Activated gamma-delta T cell treated with Interleukin-2 at 50 U/mL for 16 hours (primary cell): Measurements from ENCODE around the gene ZNF407.

Source experiments
- DNase-seq: peaks from one replicate; pipeline ENCODE4 v3.0.0-alpha.2; 2020

The ZNF407 gene

GRCh38 chr18:74682141-74682990 is 84.7 kb downstream of the ZNF407 start:
- DNase-seq: no peak

DNA sequence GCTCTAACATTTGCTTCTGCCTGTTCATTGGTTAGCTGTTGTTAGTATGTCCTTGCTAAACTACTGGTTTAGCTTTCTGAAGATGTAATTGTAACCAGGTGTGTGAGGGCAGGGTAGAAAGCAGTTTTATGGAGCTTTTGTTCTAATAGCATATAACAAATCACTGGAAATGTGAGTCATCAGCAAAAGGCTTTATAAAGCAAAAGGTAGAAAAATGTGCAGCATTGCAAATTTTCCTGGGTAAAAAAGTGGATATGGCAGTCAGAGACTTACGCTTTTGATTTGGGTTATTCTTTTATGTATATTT is 85.3 kb downstream of the ZNF407 start:
- no peak for DNase-seq

DNA sequence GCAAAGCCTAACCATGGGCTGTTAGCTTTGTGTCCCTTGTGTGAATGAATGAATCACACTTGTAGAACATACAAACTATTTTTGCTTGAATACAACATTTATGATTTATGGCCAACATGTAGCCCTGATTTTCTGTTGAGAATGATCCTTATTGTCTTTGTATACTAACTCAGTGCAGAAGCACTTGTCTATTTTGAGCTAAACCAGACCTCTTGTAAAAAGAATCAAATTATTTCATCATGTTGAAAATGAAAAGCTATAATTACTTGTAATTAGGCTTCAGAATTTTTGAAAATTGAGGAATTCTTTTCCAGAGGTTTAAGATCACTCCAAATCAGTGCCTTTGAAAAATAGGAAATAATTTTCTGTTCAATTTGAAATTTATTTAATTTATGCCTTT is 85.9 kb downstream of the ZNF407 start:
- DNase-seq: no peak

GRCh38 chr18:74689251-74689650 is 91.6 kb downstream of the ZNF407 start:
- DNase-seq: no peak

DNA sequence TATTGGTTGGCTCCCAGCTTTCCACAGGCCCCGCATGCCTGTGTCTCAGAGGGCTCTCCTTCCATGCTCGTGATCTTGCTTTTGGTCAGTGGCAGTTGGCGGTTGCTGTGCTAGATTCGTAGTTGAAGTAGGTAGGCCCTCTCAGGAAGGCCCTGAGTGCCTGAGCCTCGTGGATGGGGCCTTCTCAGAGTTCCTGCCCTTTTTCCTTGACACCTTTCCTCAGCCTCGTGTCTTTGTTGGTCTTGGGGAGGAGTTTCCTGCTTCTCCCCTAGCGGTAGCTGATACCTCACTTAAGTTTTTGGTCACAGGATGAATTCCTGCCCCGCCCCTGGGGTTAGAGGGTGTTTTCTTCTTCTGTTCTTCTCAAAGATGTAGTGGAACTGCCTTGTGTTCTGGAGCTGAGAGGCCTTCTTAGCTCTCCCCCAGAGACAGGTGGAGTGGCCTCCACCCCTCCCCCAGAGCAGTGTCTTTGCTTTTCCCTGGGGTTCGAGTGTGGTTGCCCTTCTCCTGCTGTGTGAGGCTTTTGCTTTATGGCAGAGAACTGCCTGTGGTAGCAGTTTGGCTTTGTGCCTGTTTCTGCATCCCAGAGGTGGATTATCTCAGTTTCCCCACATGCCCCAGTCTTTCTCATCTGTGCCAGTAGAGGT is 94.8 kb downstream of the ZNF407 start:
- DNase-seq: no peak

- no peak for DNase-seq
Measured at GRCh38 chr18:74694436-74694835, 96.8 kb downstream of the ZNF407 start.

- DNase-seq: no peak
Measured at GRCh38 chr18:74695170-74695569, 97.5 kb downstream of the ZNF407 start.

DNA sequence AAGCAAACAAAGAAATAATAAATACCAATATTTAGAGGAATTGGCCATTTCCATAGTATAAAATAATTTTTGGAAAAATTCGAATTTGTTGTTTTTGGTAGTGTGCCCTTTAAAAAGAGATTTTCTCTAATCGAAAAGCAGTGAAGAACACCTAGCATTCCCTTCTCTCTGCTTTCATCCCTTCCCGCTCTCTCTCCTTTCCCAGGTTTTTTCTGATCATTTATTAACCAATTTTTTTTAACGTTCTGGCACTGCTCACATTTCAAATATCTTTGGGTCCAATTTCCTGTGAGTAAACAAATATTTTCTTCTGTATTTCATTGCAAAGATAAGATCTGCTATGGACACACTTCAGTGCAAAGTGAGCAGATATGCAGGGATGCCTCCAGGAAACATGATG is 101.2 kb downstream of the ZNF407 start:
- no peak for DNase-seq

DNA sequence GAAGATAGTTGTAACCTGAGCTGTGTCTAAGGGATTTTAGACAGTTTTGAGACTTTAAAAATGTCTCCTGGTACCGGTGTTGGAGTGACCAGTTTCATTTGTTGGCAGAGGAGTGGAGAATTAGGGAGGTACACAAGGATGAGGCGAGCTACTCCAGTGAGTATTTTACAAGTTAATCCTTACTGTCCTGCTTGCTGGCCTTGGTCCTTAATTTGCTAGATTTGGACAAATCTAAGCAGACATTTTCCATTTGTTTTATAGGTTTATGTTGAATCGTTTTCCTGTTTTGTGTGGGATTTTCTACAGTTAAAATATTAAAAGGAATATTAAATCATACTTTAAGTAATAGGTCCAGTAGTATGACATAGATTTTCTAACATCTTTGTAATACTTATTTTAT is 101.8 kb downstream of the ZNF407 start:
- DNase-seq: no peak

DNA sequence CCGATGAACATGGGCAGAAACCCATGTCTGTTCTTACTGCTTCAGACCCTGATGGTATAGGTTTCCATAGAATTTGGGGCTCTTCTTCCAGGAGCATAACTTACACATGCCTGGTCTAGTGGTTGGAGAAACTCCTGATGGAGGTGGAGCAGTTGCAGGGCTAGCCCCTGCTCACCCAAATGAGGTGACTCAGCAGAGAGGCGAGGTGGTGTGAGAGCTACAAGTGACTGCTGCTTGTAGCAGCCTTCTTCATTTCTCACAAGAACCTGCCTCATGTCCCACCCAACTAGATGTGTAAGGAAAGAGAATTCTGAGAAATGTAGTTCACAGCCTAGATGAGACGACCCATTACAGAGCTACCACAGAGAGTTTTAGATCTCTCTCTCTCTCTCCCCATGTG is 105.3 kb downstream of the ZNF407 start:
- no peak for DNase-seq

GRCh38 chr18:74708169-74708568 is 110.5 kb downstream of the ZNF407 start:
- DNase-seq: no peak

GRCh38 chr18:74709452-74709851 is 111.8 kb downstream of the ZNF407 start:
- DNase-seq: no peak

GRCh38 chr18:74714120-74714519 is 116.5 kb downstream of the ZNF407 start:
- DNase-seq: no peak

DNA sequence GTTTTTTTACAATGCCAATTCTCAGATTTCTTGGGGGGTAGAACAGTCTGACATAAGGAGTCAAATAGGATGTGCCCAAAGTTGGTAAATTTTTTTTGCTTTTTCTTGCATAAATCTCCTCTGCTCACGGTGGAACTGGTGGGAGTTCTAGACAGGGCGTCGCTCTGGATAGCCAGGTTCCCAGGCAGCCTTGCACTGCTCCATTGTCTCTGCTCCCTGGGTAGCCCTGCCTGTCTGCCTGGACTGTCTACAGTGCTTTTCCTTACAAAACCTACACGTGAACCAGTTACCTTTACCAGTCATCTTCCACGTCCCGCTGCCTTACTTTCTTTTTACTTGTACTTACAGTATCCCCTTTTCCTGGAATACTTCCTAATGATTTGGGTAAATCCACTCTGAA is 117.1 kb downstream of the ZNF407 start:
- no peak for DNase-seq

DNA sequence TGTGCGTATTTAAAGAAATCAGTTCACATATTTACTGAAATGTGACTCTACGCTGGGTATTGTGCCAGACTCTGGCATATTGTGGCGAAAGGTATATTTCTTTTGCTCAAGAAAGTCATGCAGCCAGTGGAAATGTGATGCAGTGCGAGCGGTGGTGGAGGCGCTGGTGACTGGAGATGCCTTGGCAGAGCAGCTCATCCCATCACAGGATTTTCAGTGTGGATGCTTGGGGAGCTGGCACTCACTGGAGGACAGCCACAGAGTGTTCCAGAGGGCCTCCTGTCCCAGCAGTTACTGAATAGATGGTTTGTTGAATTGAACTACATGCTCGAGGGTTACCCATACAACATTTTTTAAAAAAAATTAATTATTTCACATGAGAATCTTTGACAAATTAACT is 117.6 kb downstream of the ZNF407 start:
- DNase-seq: no peak

- DNase-seq: no peak
Measured at GRCh38 chr18:74715865-74716712, 118.4 kb downstream of the ZNF407 start.

- no peak for DNase-seq
Measured at GRCh38 chr18:74718312-74718711, 120.6 kb downstream of the ZNF407 start.

DNA sequence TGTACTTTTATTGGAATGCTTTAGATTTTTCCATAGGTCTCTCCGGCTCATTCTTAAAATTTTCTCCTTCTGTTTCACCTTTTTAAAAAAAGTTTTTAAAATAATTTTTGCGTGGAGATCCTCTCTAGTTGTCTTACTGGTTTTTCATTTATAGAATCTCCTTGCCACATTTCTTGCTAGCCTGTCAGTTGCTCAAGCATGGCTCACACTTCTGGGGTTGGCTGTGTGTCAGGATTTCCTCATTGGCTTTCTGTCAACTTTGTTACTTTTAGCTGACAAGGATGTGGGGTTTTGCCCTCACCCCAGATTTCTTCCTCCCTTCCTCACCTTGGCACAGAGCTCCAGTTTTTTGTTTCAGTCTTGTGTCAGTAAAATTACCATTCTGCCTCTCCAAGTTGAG is 124.6 kb downstream of the ZNF407 start:
- DNase-seq: no peak

DNA sequence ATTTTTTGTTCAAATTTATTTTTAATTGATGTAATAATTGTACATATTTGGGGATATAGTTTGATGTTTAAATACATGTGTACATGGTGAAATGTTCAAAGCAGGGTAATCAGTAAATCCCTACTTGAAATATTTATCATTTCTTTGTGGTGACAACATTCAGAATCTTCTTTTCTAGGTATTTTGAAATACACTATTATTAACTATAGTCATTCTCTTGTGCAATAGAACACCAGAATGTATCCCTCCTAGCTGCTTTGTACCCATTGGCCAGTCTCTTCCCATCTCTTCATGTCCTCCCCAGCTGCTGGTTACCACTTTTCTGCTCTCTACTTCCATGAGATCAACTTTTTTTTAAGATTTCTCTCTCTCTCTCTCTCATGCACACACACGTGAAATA is 126.5 kb downstream of the ZNF407 start:
- no peak for DNase-seq

DNA sequence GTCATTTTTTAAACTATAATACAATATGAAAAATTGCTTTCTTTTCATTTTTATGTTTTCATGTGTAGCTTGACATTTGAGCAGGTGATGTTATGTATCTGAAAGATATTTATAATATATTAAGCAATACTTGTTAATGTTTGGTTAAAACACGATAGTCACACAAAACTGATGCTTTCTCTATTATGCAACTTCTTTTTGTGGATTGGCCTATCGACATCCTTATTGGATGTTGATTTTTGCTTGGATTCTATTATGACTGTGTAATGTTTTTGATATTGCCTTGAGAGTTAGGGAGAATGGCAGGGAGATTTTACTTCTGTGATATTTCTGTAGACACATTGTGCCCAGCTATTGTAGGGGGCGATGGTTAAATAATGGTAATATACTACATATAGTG is 128.0 kb downstream of the ZNF407 start:
- DNase-seq: no peak

- DNase-seq: no peak
Measured at GRCh38 chr18:74728586-74728985, 130.9 kb downstream of the ZNF407 start.

DNA sequence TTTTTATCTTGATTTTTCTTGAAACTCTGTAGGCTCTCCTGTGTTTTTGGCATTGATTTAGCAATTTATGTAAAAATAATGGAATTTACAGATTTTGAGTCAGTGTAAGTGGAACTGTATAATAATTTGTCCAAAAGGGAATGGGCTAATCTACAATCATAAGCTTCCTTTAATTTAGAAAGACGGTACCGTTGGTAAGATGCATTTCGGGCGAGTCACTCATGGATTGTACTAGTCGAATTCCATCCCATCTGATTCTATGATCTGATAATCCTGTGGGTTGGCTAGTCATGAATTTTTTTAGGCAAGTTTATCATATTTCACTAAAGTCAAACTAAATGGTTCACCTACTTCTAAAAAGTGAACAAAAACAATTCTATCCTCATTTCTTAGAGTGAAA is 133.4 kb downstream of the ZNF407 start:
- no peak for DNase-seq

- DNase-seq: no peak
Measured at GRCh38 chr18:74732380-74732779, 134.7 kb downstream of the ZNF407 start.

- DNase-seq: no peak
Measured at GRCh38 chr18:74733598-74733997, 135.9 kb downstream of the ZNF407 start.
